Left forelimb (tissue), 1 donor: Measurements from ENCODE around the gene SNORC.
"Not testable (repeated sequence)": the region's sequence is repeated elsewhere in the genome, so short reads cannot be mapped to it uniquely, and the experiment has no call there.

Experiments
- DNase-seq: peaks from one replicate; pipeline ENCODE4 v3.0.0-alpha.2; 2018; ENCODE audit warnings: low spot score

Gene SNORC

GRCh38 chr2:232870018-232870765, at the start of gene SNORC:
Gene SNORC (plus strand): TSS chr2:232870264. CDS start chr2:232870342, 78 bp downstream.
- peak; percentile 60 for DNase-seq

GRCh38 chr2:232829988-232830387, 40.1 kb upstream of the SNORC start:
- DNase-seq, result no peak

- no peak for DNase-seq
These were observed 38.6 kb upstream of the SNORC start for GRCh38 chr2:232831496-232831895.

- no peak for DNase-seq
These were observed 36.2 kb upstream of the SNORC start for GRCh38 chr2:232833830-232834229.

GRCh38 chr2:232835687-232836208, 34.3 kb upstream of the SNORC start:
- DNase-seq, result no peak

- no peak for DNase-seq
These were observed 33.1 kb upstream of the SNORC start for GRCh38 chr2:232836934-232837333.

GRCh38 chr2:232838406-232838874, 31.6 kb upstream of the SNORC start:
- DNase-seq, result no peak

GRCh38 chr2:232839411-232840079, 30.5 kb upstream of the SNORC start:
- DNase-seq, result no peak

GRCh38 chr2:232842689-232843088, 27.4 kb upstream of the SNORC start:
- DNase-seq, result no peak

GRCh38 chr2:232843834-232844233, 26.2 kb upstream of the SNORC start:
- no peak for DNase-seq

- DNase-seq, result no peak
These were observed 24.0 kb upstream of the SNORC start for GRCh38 chr2:232846055-232846454.

- no peak for DNase-seq
These were observed 20.0 kb upstream of the SNORC start for GRCh38 chr2:232850039-232850438.

GRCh38 chr2:232852081-232852480, 18.0 kb upstream of the SNORC start:
- DNase-seq, result not testable (repeated sequence)

- DNase-seq, result no peak
These were observed 17.4 kb upstream of the SNORC start for GRCh38 chr2:232852676-232853075.

- no peak for DNase-seq
These were observed 16.0 kb upstream of the SNORC start for GRCh38 chr2:232854082-232854481.

GRCh38 chr2:232857158-232857563, 12.9 kb upstream of the SNORC start:
- DNase-seq, result no peak

- no peak for DNase-seq
These were observed 10.6 kb upstream of the SNORC start for GRCh38 chr2:232859385-232859916.

GRCh38 chr2:232860593-232861241, 9.3 kb upstream of the SNORC start:
- DNase-seq, result no peak

GRCh38 chr2:232861353-232861752, 8.7 kb upstream of the SNORC start:
- DNase-seq, result no peak

- no peak for DNase-seq
These were observed 6.1 kb upstream of the SNORC start for GRCh38 chr2:232863996-232864395.

GRCh38 chr2:232865165-232865564, 4.9 kb upstream of the SNORC start:
- DNase-seq, result no peak

- no peak for DNase-seq
These were observed 4.0 kb upstream of the SNORC start for GRCh38 chr2:232866104-232866503.
